ENCODE measurements around the gene CLASP2. TPM values are rescaled to one million over a fixed set of nuclear protein-coding genes. Genes with fewer than 3 reads are reported as not detected.

Gene CLASP2
- total RNA-seq, 3 donors from 2014 or later (not counting 1 experiment from before 2014, with no cell fraction given): 93.8 to 109 (median 99.3) TPM

Other genes starting within 250 kb of the CLASP2 start
- 100 to 1,000 TPM; 170 to 182 (median 179) TPM for gene PDCD6IP, start 80.4 kb upstream of the CLASP2 start, total RNA-seq